K562 (cell line): ENCODE measurements around the gene POU2F3.

Experiments
- ADNP ChIP-seq: fragments of 200-800 bp; sonication (Bioruptor generic); IDR thresholded peaks from 2 replicates; pipeline ENCODE4 v1.6.1; 2016; ENCODE audit warnings: missing genetic modification characterization, missing compliant biosample characterization
- MEF2D ChIP-seq: conservative IDR thresholded peaks from 2 replicates; pipeline ENCODE4 v1.6.1; 2016; ENCODE audit warnings: low read depth, missing genetic modification characterization, missing compliant biosample characterization
- SMARCE1 ChIP-seq: fragments of 450-650 bp; IDR thresholded peaks from 2 replicates; pipeline ENCODE4 v1.7.1; 2016; ENCODE audit warnings: mild to moderate bottlenecking
- ZHX1 ChIP-seq: fragments of 150-350 bp; conservative IDR thresholded peaks from 2 replicates; pipeline ENCODE4 v1.6.1; 2014; ENCODE audit warnings: low read length

GRCh38 chr11:120334894-120335462 lies 95.0 kb downstream of the POU2F3 start:
- TF ChIP-seq ADNP (tag), result no peak
- TF ChIP-seq ZHX1, result no peak
- no peak for TF ChIP-seq MEF2D
- no peak for TF ChIP-seq SMARCE1
